ENCODE results near the gene PI4KB. TPM values are rescaled to one million over a fixed set of nuclear protein-coding genes. Genes with fewer than 3 reads are reported as not detected.
"Not testable (repeated sequence)": the region's sequence is repeated elsewhere in the genome, so short reads cannot be mapped to it uniquely, and the experiment has no call there.

PI4KB gene
- total RNA-seq, 1 donor from 2014 or later = 26.4 TPM

- not testable (repeated sequence) for DNase-seq
Measured at GRCh38 chr1:151275341-151275740, 51.9 kb downstream of the PI4KB start.

- no peak for DNase-seq
Measured at GRCh38 chr1:151273924-151274466, 53.2 kb downstream of the PI4KB start.

- no peak for DNase-seq
Measured at GRCh38 chr1:151267760-151268159, 59.5 kb downstream of the PI4KB start.

- DNase-seq = no peak
Measured at GRCh38 chr1:151266821-151267220, 60.4 kb downstream of the PI4KB start.

- DNase-seq = no peak
Measured at GRCh38 chr1:151266315-151266714, 60.9 kb downstream of the PI4KB start.

GRCh38 chr1:151265446-151266236 is 61.6 kb downstream of the PI4KB start:
- no peak for DNase-seq

GRCh38 chr1:151259351-151259750 is 67.9 kb downstream of the PI4KB start:
- DNase-seq = no peak

- no peak for DNase-seq
Measured at GRCh38 chr1:151255381-151255780, 71.8 kb downstream of the PI4KB start.

GRCh38 chr1:151254217-151255213 is 72.7 kb downstream of the PI4KB start, which contains the start of gene PSMD4:
Gene PSMD4 (plus strand): TSS chr1:151254734. CDS start chr1:151254783, 49 bp downstream.
- peak; percentile 92 for DNase-seq

- DNase-seq = peak; percentile 30
Measured at GRCh38 chr1:151251656-151252470, 75.4 kb downstream of the PI4KB start.

GRCh38 chr1:151246786-151247185 is 80.4 kb downstream of the PI4KB start:
- no peak for DNase-seq

- no peak for DNase-seq
Measured at GRCh38 chr1:151243683-151244216, 83.5 kb downstream of the PI4KB start.

GRCh38 chr1:151242442-151242841 is 84.8 kb downstream of the PI4KB start:
- DNase-seq = no peak

Small RNA genes lying within 50 kb of the gene (small RNA-seq; reads per million reads assigned to genes)
- gene RN7SL444P = 0.52 reads per million, percentile 51 among the genes with 10 or more reads in this experiment

Other genes with a start within 250 kb of the PI4KB start
- 18.6 TPM for gene SEMA6C, start 180.8 kb downstream of the PI4KB start, total RNA-seq
- 0.78 TPM for gene TNFAIP8L2, start 170.8 kb downstream of the PI4KB start, total RNA-seq
- gene LYSMD1, start 161.5 kb downstream of the PI4KB start, total RNA-seq = 16.4 TPM
- 35.6 TPM for gene SCNM1, start 161.3 kb downstream of the PI4KB start, total RNA-seq
- not detected for gene TMOD4, start 151.4 kb downstream of the PI4KB start, total RNA-seq
- gene VPS72, start 137.2 kb downstream of the PI4KB start, total RNA-seq = 75.3 TPM
- 56.3 TPM for gene PIP5K1A, start 128.9 kb downstream of the PI4KB start, total RNA-seq
- gene PSMD4, start 72.7 kb downstream of the PI4KB start, total RNA-seq = 82.0 TPM
- 6.9 TPM for gene ZNF687, start 45.1 kb downstream of the PI4KB start, total RNA-seq
- gene RFX5, start 19.8 kb upstream of the PI4KB start, total RNA-seq = 25.0 TPM
- 9.2 TPM for gene SELENBP1, start 45.3 kb upstream of the PI4KB start, total RNA-seq
- gene PSMB4, start 72.2 kb upstream of the PI4KB start, total RNA-seq = 290 TPM
- gene POGZ, start 132.1 kb upstream of the PI4KB start, total RNA-seq = 37.3 TPM
- 3.1 TPM for gene CGN, start 184.0 kb upstream of the PI4KB start, total RNA-seq
- gene TUFT1, start 212.9 kb upstream of the PI4KB start, total RNA-seq = 8.4 TPM